Gastroesophageal sphincter (tissue), 3 donors: ENCODE results near the gene PCNX3.

ENCODE experiments used
- CTCF ChIP-seq, 4 experiments: fragments of 200-600 bp in 2 of 4; fragments of 450-650 bp in 2 of 4; sonication (generic) in 1 of 4; IDR thresholded peaks; one replicate each; pipeline ENCODE4 v1.5.1; 2017 to 2019; ENCODE audit warnings: antibody characterized with exemption in 4 of 4, mild to moderate bottlenecking in 2 of 4, moderate library complexity in 2 of 4
- POLR2A ChIP-seq, 2 donors: fragments of 450-650 bp; IDR thresholded peaks; one replicate each; pipeline ENCODE4 v1.6.1; 2017; ENCODE audit warnings: antibody characterized with exemption in 2 of 2, mild to moderate bottlenecking in 2 of 2, moderate library complexity in 1 of 2

GRCh38 chr11:65655570-65656332 is 40.2 kb downstream of the PCNX3 start:
- no peak for TF ChIP-seq CTCF (IDR thresholded peaks at IDR 0.05)
- no peak for TF ChIP-seq POLR2A (IDR thresholded peaks at IDR 0.05)
